Stimulated activated CD4-positive, alpha-beta T cell treated with anti-CD3 and anti-CD28 coated beads, Interleukin-4, amount 100 ng/mL, for 48 hours (primary cell): ENCODE results near the gene CHID1.

Experiments
- DNase-seq, 2 donors: peaks; one replicate each; pipeline ENCODE4 v3.0.0-alpha.2; 2020; ENCODE audit warnings: low read depth in 2 of 2

The CHID1 gene

GRCh38 chr11:850775-851763 is 59.5 kb downstream of the CHID1 start:
- DNase-seq, result no peak

GRCh38 chr11:849951-850774 is 60.4 kb downstream of the CHID1 start:
- DNase-seq, result no peak

GRCh38 chr11:849104-849824 is 61.3 kb downstream of the CHID1 start:
- DNase-seq, result no peak

GRCh38 chr11:848380-848931 is 62.2 kb downstream of the CHID1 start:
- DNase-seq, result peak; percentile 60 to 61

GRCh38 chr11:847876-848275 is 62.7 kb downstream of the CHID1 start:
- no peak for DNase-seq

GRCh38 chr11:846496-847098 is 64.0 kb downstream of the CHID1 start:
- DNase-seq, result no peak

GRCh38 chr11:845872-846495 is 64.6 kb downstream of the CHID1 start:
- no peak for DNase-seq

- no peak for DNase-seq
Measured at GRCh38 chr11:844693-845644, 65.6 kb downstream of the CHID1 start.

- no peak for DNase-seq
Measured at GRCh38 chr11:843818-844692, 66.6 kb downstream of the CHID1 start.

- no peak for DNase-seq
Measured at GRCh38 chr11:843086-843734, 67.4 kb downstream of the CHID1 start.

- DNase-seq, result peak; percentile 84 to 86
Measured at GRCh38 chr11:842370-843002, 68.1 kb downstream of the CHID1 start, which contains the start of the genes POLR2L and TSPAN4. Gene POLR2L, minus strand, starts transcription at chr11:842529. Its CDS starts 21 bp downstream, at chr11:842508. Gene TSPAN4, plus strand, starts transcription at chr11:842852. Its CDS starts 7,453 bp downstream, at chr11:850305.

- no peak for DNase-seq
Measured at GRCh38 chr11:841981-842369, 68.6 kb downstream of the CHID1 start.

- DNase-seq, result no peak
Measured at GRCh38 chr11:839875-840617, 70.6 kb downstream of the CHID1 start.

GRCh38 chr11:839280-839623 is 71.4 kb downstream of the CHID1 start:
- no peak for DNase-seq

GRCh38 chr11:838441-839279 is 72.0 kb downstream of the CHID1 start:
- DNase-seq, result no peak

GRCh38 chr11:837990-838307 is 72.7 kb downstream of the CHID1 start:
- DNase-seq, result no peak
